NCI-H2029 (cell line): ENCODE results near the gene HAO1.
A peak's percentile ranks its signal among the peaks of the same experiment; 100 is the strongest.
"Not testable (repeated sequence)": the region's sequence is repeated elsewhere in the genome, so short reads cannot be mapped to it uniquely, and the experiment has no call there.

Source experiments
- DNase-seq: peaks from one replicate; lab custom pipeline; 2025; lab: John Stamatoyannopoulos, UW

HAO1 gene

DNA sequence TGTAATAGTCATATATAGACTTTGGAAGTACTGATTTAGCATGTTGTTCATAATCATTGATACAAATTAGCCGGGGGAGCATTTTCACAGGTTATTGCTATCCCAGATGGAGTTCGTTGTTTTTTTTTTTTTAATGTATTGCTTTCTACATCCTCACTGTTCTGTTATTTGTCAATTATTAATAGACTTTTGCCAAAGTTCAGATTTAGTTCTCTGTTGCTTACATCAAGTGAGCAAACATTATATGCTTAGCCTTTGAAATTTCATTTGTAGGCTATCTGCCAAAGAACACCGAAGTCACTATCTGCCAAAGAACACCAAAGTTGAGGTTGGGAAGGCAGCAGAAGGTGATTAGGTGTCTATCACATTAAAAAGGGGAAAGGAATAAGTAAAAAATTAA, at the start of gene HAO1:
Gene HAO1 (minus strand): TSS at position 118 of the 400 bp plus-strand sequence. CDS start 36 bp downstream, at position 82.
- no peak for DNase-seq

DNA sequence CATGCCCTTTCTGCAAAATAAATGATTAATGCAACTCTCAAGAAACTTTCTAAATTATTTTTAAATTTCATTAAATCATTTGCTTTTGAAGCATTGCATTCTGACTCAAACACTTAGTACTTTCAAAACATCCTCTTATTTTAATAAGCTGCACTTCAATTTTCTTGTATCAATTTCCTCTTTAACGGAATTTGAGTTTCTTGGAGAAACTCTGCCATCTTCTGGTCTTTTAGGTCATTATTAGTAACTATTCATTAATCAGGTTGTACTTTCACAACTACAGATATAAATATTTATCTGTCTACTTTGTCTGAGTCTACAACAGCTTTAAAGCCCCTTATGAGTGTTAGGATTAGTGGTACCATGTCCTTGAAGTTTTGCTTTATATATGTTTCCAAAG, 49.1 kb upstream of the HAO1 start:
- DNase-seq = no peak

DNA sequence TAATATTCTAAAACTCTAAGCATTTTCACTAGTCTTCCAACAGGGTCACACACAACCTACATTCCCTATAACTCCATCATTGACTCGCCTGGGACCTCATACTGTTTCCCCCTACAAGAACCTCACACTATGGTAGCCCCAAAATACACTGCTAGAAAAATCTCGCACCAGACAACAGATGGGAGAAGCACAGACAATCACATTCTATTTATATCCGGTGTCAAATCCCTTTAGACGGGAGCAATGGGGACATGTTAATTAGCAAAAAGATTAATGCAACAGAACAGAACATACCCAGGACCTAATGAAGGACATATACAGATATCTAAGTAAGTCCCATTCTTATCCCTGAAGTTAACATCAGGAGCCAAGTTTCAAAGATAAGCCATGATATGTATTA, 45.7 kb upstream of the HAO1 start:
- no peak for DNase-seq

- DNase-seq = no peak
These were observed 43.9 kb upstream of the HAO1 start for GRCh38 chr20:7984192-7984591.

- no peak for DNase-seq
These were observed 41.1 kb upstream of the HAO1 start for GRCh38 chr20:7981374-7981773.

DNA sequence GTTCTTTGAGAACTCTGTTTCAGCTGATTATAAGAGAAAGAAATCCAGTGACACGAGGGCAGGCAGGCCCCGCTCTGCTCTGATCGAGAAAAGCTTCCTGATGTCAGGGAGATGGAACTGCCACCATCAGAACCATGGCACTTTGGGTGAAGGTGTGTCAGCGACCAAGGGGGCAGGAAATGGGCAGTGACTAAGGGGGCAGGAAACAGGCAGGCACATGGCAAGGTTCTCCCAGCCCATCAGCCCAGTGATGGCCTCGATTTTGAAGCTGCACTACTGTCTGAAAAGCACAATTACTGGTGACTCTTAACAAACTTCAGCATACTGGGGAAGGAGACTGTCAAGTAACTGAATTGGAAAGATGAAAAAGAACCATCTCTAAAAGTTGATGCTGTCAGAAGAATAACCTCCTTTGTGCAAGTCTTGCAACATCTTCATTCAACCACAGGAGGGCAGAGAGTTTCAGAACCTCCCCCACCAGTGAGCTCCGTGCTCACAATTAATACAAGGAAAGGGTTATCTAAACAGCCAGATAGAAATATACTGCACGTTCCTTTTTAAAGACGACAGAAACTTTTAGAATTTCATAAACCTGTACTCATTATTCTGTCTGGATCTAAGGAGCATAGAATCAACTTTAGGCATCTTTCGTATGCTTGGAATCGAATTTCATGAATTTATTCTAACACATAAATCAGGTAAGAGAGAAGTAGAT, 40.2 kb upstream of the HAO1 start:
- no peak for DNase-seq

GRCh38 chr20:7977709-7978108, 37.5 kb upstream of the HAO1 start:
- DNase-seq = no peak

GRCh38 chr20:7975851-7976414, 35.7 kb upstream of the HAO1 start:
- DNase-seq = no peak

DNA sequence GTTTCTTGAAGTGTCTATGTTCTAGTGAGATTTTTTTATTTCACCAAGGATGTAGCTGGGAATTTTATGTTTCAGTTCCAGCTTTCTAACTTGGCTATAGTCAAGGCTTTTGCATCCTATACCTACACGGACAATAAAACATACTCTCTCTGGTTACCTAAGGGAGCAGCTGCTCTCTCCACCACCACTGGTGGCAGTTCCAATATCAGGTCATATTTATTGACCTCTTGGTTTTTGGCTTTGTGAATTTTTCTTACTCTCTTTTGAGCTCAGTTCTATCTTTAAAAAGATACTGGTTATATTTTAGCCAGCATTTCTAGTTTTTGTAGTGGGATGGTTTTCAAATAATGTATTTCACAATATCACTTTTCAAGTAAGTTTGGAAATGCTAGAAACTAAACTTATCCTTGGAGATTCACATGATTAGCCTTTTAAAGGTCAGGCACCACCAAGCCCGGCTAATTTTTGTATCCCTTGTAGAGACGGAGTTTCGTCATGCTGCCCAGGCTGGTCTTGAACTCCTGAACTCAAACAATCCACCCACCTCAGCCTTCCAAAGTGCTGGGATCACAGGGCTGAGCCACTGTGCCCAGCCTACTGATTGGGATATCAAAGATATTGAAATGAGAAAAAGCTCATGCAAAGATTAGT, 34.7 kb upstream of the HAO1 start:
- DNase-seq = no peak

- DNase-seq = no peak
These were observed 31.4 kb upstream of the HAO1 start for GRCh38 chr20:7971536-7972280.

DNA sequence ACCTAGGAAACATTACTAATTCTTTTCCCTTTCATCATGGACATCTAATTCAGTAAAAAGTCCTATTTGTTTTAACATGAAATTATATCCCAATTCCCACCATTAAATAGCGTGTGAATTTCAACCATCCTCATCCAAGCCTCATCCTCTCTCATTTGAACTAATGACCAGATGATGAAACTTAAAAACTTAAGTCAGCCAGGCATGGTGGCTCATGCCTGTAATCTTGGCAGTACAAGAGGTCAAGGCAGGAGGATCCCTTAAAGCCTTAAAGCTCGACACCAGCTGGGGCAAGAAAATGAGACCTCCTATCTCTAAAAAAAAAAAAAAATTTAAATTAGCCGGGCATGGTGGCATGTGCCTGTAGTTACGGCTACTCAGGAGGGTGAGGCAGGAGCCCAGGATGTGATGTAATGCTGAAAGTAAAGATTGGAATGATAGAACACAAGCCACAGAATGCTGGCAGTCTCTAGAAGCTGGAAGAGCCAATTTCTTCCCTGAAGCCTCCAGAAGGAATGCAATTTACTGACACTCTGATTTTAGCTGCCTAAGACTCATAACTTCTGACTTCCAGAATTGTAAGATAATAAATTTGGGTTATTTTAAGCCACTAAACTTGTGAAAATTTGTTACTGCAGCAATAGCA, 27.1 kb upstream of the HAO1 start:
- DNase-seq = no peak

GRCh38 chr20:7966176-7966575, 25.9 kb upstream of the HAO1 start:
- no peak for DNase-seq

DNA sequence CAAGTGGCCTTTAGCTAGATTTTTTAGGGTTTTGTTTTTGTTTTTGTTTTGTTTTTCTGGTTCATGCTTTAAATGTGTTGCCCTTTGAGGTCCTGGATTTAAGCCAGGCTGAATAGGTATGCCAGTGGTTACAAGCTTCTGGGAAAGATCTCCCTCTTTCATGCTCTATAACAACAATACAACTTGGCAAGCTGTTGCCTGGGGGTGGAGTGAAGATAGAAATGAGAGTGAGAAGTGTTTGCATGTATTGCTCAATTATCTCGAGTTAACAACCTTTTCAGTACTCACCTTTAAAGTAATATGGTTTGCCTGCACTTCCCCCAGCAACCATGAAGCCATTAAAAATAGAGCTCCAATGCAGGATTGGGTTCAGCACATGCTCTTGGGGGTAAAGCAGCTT, 19.2 kb upstream of the HAO1 start:
- peak; percentile 87 for DNase-seq

- DNase-seq = not testable (repeated sequence)
These were observed 16.3 kb upstream of the HAO1 start for GRCh38 chr20:7956561-7956960.

GRCh38 chr20:7950387-7950786, 10.1 kb upstream of the HAO1 start:
- no peak for DNase-seq

- DNase-seq = no peak
These were observed 3.6 kb upstream of the HAO1 start for GRCh38 chr20:7943891-7944290.

- no peak for DNase-seq
These were observed 595 bp downstream of the HAO1 start for GRCh38 chr20:7939663-7940062.

DNA sequence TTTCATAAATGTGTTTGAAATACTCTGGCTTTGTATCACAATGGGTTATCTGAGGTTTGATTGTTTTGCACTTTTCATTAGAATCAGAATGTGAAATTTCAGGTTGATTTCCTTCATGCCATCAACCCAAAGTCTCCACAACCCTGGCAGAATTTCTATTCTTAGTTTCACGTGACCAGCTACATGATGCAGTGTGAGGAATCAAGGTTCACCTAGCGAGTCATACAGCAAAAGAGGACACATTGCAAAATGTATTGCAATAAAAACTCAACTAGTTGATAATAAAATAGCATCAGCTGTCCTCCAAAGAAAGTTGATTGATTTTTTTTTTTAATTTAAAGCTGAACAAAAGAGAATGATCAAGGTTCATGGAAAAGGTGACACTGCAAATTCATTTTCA, 2.2 kb downstream of the HAO1 start:
- DNase-seq = no peak

- DNase-seq = no peak
These were observed 2.9 kb downstream of the HAO1 start for GRCh38 chr20:7937328-7937727.

DNA sequence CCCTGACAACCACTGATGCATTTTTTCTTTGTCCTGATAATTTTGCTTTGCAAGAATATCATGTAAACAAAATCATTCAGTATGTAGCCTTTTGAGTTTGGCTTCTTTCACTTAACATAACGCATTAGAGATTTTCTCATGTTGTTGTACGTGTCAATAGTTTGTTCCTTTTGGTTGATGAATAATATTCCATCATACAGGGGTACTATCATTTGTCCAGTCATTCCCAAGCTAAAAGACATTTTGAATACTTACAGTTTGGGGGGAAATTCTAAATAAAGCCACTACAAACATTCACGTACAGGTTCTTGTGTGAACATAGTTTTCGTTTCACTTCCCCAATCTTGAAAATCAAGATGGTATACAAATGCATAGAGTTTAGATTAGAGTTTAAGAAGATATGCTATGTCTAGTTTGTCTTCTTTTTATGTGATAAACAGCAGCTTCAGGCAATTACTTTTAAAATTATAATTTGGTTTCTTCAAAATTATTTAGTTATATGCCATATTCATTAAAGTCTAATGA, 5.2 kb downstream of the HAO1 start:
- no peak for DNase-seq

DNA sequence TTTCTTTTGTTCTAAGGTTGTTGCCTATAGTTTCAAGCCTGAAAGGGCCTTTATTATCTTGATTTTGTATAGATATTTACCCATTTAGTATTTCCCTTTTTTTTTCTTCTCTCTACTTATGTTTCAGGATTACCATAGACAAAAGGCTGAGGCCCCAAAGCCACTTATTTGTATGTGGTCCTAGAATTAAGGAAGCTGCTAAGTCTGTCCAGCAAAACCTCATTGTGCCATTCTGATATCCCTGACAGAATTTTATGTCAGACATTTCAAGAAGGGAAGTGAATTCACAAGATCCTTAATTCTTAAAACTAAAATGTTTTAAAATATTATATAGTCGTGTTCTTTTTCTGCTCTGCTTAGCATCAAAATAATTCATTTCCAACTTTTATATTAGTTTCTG, 6.9 kb downstream of the HAO1 start:
- no peak for DNase-seq

DNA sequence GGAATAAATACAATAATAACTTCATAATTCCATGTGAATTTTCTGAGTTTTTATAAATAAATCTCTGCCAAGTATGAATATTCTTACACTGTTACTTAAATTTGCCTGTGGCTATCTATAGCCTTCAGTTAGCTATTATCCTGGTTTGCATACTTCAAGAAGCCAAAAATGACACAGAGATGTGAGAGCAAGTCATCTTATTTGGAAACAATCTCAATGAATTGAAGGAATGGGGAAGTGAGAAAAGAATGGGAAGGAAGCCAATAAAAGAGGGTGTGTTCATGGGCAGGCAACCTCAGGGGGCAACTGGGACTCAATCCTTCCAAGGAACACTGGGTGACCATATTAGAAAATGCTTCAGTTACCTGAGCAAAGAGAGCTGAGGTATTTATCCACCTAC, 9.9 kb downstream of the HAO1 start:
- no peak for DNase-seq
